Stimulated activated naive CD4-positive, alpha-beta T cell (primary cell): ENCODE data around the gene SF3B1.
"Not testable (repeated sequence)": the region's sequence is repeated elsewhere in the genome, so short reads cannot be mapped to it uniquely, and the experiment has no call there.

Source experiments
- DNase-seq, 6 experiments: peaks; one replicate each; lab custom pipeline; 2025; lab: John Stamatoyannopoulos, UW

Gene SF3B1, protein sequence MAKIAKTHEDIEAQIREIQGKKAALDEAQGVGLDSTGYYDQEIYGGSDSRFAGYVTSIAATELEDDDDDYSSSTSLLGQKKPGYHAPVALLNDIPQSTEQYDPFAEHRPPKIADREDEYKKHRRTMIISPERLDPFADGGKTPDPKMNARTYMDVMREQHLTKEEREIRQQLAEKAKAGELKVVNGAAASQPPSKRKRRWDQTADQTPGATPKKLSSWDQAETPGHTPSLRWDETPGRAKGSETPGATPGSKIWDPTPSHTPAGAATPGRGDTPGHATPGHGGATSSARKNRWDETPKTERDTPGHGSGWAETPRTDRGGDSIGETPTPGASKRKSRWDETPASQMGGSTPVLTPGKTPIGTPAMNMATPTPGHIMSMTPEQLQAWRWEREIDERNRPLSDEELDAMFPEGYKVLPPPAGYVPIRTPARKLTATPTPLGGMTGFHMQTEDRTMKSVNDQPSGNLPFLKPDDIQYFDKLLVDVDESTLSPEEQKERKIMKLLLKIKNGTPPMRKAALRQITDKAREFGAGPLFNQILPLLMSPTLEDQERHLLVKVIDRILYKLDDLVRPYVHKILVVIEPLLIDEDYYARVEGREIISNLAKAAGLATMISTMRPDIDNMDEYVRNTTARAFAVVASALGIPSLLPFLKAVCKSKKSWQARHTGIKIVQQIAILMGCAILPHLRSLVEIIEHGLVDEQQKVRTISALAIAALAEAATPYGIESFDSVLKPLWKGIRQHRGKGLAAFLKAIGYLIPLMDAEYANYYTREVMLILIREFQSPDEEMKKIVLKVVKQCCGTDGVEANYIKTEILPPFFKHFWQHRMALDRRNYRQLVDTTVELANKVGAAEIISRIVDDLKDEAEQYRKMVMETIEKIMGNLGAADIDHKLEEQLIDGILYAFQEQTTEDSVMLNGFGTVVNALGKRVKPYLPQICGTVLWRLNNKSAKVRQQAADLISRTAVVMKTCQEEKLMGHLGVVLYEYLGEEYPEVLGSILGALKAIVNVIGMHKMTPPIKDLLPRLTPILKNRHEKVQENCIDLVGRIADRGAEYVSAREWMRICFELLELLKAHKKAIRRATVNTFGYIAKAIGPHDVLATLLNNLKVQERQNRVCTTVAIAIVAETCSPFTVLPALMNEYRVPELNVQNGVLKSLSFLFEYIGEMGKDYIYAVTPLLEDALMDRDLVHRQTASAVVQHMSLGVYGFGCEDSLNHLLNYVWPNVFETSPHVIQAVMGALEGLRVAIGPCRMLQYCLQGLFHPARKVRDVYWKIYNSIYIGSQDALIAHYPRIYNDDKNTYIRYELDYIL

DNA sequence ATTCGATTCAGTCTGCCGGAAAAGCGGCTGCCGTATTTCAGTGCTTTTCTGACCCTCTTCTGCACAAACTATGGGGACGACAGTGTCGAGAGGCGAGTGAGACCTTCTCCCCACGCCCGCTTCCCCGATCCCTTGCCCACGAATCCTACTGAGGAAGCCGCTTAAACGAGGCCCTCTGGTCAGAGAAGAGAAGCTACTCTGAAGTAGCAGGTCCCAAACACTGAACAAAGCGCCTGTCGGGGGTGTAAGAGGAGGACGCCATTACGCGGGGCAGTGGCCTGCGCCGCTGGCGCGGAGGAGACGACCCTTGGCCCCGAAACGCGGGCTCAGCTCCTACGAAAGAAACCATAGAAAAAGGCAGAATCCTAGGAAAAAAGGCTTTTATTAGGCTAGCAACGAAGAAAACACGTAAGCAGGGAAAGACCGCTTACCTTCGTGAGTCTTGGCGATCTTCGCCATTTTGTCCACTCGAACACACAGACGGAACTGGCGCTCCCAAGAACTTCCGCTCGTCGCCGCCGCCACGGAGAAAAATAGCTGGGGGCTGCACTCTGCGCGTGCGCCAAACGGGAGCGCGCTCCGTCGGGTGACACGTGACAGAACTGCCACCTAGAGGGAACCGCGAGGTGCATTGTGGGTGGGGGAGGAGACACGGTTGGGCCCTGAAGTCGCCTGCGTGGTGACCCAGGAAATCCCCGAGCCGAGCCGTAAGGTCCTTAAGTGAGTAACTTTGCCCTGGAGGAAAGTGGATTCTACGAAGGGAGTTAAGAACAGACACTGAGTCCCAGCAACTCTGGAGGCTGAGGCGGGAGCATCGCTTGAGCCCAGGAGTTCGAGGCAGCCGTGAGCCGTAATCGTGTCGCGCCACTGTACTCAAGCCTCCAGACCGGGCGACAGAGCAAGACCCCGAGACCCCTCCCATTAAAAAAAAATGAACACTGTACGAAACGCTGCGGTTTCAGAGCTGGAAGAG, at the start of gene SF3B1:
TSS of gene SF3B1 (minus strand) at position 488 of the 973 bp plus-strand sequence. CDS start at position 459, 29 bp downstream.
- DNase-seq = peak; percentile 97 to 99 (median 98)

DNA sequence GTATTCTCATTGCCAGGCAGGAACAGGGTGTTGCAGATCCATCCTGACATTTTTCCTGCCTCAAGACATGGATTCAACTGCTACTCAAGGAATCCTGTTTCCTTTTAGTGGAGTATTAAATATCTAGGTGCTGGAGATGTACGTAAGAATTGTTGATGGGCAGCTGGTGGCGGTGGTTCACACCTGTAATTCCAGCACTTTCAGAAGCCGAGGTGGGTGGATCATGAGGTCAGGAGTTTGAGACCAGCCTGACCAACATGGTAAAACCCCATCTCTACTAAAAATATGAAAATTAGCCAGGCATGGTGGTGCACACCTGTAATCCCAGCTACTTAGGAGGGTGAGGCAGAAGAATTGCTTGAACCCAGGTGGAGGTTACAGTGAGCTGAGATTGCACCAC, 49.4 kb upstream of the SF3B1 start:
- not testable (repeated sequence) for DNase-seq

GRCh38 chr2:197480165-197481036, 45.6 kb upstream of the SF3B1 start:
- no peak for DNase-seq

DNA sequence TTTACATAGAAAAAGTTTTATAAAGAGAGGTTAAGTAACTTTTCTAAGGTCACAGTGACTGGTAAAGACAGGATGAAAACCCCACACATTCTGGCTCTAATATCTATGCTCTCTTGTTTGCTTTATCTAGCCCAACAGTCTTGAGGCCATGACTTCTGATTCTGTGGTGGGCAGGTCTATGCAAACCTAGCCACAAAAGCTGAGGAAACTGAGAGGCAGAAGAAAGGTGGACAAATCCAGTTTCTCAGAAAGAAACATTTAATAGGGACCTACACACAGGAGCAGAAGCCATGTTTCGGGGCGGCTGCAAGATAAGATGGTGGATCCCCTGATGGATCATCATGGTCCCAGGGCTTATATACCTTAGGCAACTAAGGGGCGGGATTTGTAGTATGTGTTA, 43.0 kb upstream of the SF3B1 start:
- DNase-seq = no peak

DNA sequence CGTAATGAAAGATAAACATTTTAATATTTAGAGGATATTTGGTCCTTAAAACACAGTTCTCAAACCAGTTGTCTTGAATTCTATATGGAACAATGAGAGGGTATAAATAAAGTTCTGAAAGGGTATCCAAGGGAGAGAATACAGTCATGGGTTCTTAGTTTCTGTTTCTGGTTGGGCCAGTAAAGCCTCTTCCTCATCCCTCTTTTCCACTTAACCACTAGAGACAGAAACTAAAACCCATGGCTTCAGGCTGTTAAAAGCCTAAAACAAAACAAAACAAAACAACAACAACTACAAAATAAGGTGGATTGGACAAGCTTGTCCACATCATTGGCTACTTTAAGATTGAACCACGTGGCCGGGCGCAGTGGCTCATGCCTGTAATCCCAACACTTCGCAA, 37.3 kb upstream of the SF3B1 start:
- no peak for DNase-seq

DNA sequence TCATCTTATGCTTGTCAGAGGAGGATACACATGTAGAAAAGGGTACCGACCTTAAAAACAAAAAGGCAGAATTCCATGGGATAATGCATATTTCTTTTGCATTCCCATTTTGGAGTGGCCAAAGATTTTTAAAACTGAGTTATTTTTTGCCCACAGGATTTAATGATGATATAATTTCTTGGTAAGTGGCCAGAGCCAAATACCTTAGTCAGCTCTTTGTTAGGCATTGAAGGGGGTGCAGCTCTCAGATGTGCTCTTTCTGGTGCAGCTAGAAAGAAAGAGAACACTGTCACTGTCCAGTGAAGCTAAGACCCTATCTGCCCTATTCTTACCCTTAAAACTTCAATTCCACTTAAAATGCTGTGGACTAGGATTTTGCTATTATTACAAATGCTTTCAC, 29.3 kb upstream of the SF3B1 start:
- no peak for DNase-seq

DNA sequence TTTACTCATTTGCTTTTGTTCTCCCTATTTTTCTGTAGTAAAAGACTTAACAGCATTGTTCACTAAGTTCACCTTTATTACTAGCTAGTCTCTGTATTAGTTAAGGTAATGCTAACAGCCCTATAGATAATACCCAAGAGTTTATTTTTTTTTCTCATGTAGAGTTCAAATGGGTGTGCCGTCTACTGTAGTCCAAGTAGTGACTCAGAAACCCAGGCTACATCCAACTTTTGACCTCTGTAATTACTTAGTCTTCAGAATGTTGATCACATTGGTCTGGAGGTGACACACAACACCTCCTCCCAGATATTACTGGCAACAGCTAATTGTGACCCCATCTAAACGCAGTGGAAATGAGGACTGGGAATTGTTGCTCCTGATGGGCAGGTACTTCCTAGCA, 26.2 kb upstream of the SF3B1 start:
- no peak for DNase-seq

GRCh38 chr2:197460649-197461048, 25.8 kb upstream of the SF3B1 start:
- no peak for DNase-seq

DNA sequence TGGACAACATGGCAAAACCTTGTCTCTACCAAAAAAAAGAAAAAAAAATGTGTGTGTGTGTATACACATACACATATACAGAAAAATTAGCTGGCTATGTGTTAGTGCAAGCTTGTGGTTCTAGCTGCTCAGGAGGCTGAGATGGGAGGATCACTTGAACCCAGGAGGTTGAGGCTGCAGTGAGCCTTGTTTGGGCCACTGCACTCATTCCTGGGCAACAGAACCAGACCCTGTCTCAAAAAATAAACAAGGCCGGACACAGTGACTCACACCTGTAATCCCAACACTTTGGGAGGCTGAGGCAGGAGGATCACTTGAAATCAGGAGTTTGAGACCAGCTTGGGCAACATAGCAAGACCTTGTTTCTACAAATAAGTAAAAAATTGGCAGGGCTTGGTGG, 20.6 kb upstream of the SF3B1 start:
- no peak for DNase-seq

DNA sequence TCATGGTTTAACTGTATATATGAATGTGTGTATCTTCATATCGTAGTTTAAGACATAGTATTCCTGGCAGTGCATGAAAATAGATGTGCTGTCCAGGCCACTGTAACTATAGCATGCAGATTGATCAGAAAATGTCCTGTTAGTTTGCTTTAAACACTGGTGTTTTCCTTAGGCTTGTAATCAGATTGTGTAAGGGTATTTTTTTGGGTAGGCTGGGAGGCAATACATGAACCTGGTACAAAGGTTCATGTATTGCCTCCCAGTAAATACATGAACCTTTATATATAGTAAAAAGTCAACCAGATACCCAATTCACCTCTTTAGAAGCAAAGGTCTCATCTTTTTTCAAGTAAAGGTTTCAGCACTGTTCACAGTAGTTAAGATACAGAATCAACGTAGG, 20.1 kb upstream of the SF3B1 start:
- no peak for DNase-seq

GRCh38 chr2:197453914-197454398, 19.1 kb upstream of the SF3B1 start:
- DNase-seq = no peak

GRCh38 chr2:197453123-197453913, 18.5 kb upstream of the SF3B1 start, which contains the start of gene COQ10B:
Gene COQ10B (plus strand): TSS chr2:197453552. CDS start chr2:197453561, 9 bp downstream.
- peak; percentile 92 to 99 (median 98) for DNase-seq

DNA sequence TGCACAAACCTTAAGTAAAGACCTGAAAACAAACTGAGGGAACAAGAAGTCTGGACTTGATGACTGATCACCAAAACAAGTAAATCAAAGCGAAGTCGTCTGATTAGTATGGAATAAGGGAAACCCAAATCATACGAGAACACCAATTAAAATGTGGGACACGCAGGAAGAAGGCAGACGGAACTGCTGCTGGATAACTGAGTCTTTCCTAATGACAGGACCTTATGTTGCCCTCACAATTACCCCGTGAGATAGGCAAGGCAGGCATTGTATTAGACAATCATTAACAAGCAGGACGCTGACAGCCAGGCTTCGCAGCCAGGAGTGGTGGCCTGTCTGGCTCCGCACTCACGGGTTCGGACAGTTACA, 17.9 kb upstream of the SF3B1 start:
- no peak for DNase-seq

GRCh38 chr2:197450935-197451358, 16.1 kb upstream of the SF3B1 start:
- DNase-seq = not testable (repeated sequence)

DNA sequence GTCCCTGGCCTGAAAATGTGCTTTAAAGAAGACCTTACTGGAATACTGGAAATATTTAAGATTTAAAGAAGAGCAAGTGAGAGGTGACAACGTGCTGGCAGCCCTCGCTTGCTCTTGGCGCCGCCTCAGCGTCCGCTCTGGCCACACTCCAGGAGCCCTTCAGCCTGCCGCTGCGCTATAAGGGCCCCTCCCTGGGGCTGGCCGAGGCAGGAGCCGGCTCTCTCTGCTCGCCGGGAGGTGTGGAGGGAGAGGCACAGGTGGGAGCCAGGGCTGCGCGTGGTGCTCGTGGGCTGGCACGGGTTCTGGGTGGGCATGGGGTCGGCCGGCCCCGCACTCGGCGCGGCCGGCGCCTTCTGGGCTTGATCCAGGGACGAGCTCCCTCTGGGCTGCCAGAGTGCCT, 15.6 kb upstream of the SF3B1 start:
- DNase-seq = no peak

DNA sequence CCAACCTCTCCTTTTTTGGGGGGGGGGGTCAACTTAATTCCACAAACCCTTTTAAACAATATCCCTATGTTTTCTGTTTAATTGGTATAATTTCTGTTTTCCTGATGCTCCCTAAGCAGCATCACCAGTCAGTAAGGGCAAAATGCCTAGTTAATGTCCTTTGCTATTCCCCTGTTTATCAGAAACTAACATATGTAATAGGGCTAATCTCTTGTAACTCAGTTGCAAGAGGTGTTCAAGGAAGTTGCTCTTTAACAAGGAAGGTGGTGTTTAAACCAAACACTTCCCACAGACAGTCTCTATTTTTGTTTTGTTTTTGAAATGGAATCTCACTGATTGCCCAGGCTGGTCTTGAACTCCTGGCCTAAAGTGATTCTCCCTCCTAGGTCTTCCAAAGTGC, 12.0 kb upstream of the SF3B1 start:
- no peak for DNase-seq

- DNase-seq = no peak
Measured at GRCh38 chr2:197445746-197446145, 10.9 kb upstream of the SF3B1 start.

GRCh38 chr2:197442857-197443256, 8.0 kb upstream of the SF3B1 start:
- no peak for DNase-seq

GRCh38 chr2:197437380-197437779, 2.6 kb upstream of the SF3B1 start:
- DNase-seq = no peak
